H1 (cell line): ENCODE measurements around the gene SLC38A1. TPM values are rescaled to one million over a fixed set of nuclear protein-coding genes. Genes with fewer than 3 reads are reported as not detected.

Experiments
- CBX5 ChIP-seq: fragments of 300-800, 300-1000 bp; sonication (generic); IDR thresholded peaks from 2 replicates; pipeline ENCODE4 v1.7.1; 2016; ENCODE audit warnings: antibody characterized with exemption, low read length, low read depth
- EZH2 ChIP-seq: fragments of 200-600 bp; sonication (generic); IDR thresholded peaks from 2 replicates; pipeline ENCODE4 v1.7.1; 2012; ENCODE audit warnings: low read depth, mild to moderate bottlenecking, moderate library complexity, low read length, inconsistent platforms; ENCODE audit not compliant: severe bottlenecking
- JUN ChIP-seq: IDR thresholded peaks from 2 replicates; pipeline ENCODE4 v1.6.1; 2011; ENCODE audit warnings: low read depth, mild to moderate bottlenecking, improper control_type of control experiment, low read length
- NANOG ChIP-seq: IDR thresholded peaks from 2 replicates; pipeline ENCODE4 v1.6.1; 2011; ENCODE audit warnings: low read length, low read depth, mild to moderate bottlenecking, inconsistent platforms; ENCODE audit not compliant: insufficient read depth, poor library complexity, severe bottlenecking
- polyA plus RNA-seq, 7 experiments: library from polyadenylated mRNA; depleted of rRNA in 3 of 7; stranded (reverse) in 5 of 7; unstranded in 2 of 7; fragments of >200 nt in 5 of 7; fragments of 200-250 nt in 2 of 7; gene quantifications; 1 replicate in 5 of 7; 2 replicates in 1 of 7; 4 replicates in 1 of 7; pipeline versions ENCODE4 v1.2.1 to v1.2.3, GENCODE V29; 2011 to 2013; ENCODE audit warnings: missing spikeins in 2 of 7, mixed read lengths in 2 of 7
- total RNA-seq: library from RNA; stranded (reverse); fragmentation: NEBNext Ultra II Directional; extraction: Animal tissue kit (Norgen Biotek cat#: 25700); gene quantifications from 2 replicates; pipeline ENCODE4 v1.2.1, GENCODE V29; 2021

The SLC38A1 gene
- total and polyA plus RNA-seq, 2 of the 8 experiments (the other 6 are each of a cell fraction or from before 2014, with no cell fraction given) = 83.4 to 242 TPM

DNA sequence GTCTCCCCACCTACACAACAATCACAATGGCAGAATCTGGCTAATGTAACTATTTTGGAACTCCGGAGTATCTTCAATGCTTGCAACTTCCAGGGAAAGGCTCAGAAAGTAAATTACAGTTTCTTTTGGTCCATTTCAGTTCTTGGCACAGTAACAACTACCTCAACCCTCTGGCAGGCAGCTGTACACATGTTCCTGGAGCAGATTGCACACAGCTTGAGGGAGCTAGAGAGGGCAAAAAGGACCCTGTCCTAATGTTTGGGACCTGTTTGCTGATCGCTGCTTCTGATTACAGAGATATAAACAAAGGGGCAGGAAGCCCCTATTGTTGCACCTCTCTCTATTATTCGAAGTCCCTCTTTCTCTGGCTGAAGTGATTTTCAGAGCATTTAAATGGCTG lies 35.2 kb upstream of the SLC38A1 start (continued):
- TF ChIP-seq EZH2 = no peak
- TF ChIP-seq CBX5 = no peak
- TF ChIP-seq JUN = no peak
- TF ChIP-seq NANOG = no peak
